Measurements from ENCODE around the gene CISH.
A peak's percentile ranks its signal among the peaks of the same experiment; 100 is the strongest.

The CISH gene

DNA sequence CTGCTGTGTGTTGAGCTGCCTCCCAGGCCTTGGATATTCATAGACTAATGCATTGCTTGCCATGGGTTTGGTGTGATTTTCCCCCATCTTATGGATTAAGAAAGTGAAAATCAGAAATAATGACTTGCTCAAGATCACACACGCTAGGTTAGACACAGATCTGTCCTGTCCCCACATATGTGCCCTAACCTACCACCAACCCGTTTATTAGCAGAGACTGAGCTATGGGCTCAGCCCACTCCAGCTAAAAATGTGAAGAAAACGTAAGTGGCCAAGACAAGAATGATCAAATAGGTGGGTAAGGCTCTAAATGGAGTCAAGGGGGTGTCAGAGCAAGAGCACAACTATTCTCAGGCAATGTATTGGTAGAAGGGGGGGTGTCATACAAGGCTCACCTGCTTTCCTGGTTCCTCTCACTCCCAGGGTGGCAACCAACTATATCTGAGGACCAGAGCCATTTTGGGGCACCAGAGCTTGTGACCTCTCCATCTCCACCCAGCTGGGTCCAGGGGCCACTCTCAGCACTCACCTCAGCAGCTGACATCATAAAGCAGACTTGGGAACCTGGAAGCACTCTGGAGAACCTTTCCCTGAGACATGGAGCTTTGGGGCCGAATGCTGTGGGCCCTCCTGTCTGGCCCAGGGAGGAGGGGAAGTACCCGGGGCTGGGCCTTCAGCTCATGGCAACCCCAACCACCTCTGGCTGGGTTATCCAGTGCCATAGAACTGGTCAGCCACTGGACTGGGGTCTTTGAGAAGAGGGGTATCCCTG, 40.9 kb downstream of the CISH start:
- no peak for DNase-seq (ENCODE audit: low spot score)

DNA sequence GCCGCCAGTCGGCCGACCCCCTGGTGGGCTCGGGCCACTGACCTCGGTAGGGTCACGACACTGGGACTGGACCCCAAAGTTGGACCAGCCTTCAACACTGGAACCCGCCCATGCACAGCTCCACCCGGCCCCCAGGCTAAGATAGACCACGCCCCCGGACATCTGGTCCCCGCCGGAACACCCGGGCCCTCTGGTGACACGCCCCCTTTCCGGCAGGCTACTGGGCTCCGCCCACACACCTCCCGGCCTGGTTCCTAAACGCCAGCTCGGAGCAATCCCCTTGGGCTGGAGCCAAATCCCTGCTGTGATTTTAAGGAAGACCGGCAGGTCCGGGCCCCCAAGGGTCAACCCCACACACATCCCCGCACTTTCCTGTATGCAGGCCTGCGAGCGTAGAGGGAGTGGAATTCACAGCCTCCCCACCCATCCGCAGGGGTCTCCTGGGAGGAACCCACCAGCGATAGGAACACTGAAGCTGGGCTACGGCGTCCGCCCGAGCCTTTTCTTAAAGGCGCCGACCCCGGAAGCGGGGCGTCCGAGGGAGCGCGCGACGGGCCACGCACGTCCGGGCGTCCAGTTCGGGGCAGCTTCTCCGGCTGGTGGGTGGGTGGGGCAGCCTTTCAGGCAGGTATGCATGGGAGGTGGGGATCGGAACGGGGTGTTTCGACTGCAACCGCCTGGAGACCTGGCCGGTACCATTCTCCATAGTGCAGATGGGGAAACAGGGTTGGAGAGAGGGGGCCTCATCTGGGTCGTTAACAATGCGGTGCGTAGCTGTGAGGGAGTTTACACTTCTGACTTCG, 42.4 kb downstream of the CISH start, which contains the start of gene HEMK1:
Gene HEMK1 (plus strand): TSS at position 576 of the 803 bp plus-strand sequence. CDS start 1,583 bp downstream, outside the sequence.
- DNase-seq (ENCODE audit: low spot score): peak; percentile 87

DNA sequence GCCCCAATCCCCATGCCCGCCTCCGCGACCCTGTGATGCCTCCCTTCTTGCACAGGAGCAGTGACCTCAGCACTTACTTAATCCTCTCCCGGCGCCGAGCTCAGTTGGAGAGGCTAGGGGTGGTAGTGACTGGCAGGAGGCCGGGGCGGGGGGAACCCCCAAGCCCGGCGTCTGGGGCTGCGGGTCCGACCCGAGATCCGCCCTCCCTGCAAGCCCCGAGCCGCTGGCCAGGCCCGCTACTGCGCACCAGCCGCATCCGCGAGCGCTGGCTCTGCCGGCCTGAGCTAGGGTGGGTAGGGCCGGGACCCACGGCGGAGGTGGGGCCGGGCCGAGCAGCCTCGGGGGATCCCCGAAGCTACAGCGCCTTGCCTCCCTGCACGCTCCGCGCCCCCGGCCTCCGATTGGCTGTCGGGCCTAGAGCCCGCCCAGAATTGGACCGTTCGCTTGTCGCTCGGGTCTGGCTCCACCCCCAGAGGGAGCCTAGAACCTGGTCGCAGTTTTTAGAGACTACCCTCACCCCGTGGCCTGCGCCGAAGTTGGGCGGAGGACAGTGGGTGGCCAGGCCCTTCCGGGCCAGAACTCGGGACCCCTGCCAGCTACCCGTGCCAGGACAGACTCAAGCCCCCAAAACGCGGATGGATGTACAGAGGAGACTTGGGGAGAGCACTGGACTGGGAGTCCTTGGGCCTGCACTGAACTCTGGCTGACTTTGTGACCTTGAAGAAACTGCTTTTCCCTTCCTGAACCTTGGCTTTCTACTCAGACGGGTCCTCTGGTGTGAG, 44.0 kb downstream of the CISH start, which contains the start of gene C3orf18:
Gene C3orf18 (minus strand): TSS at position 362 of the 782 bp plus-strand sequence. CDS start 2,048 bp downstream, outside the sequence.
- DNase-seq (ENCODE audit: low spot score): peak; percentile 87

DNA sequence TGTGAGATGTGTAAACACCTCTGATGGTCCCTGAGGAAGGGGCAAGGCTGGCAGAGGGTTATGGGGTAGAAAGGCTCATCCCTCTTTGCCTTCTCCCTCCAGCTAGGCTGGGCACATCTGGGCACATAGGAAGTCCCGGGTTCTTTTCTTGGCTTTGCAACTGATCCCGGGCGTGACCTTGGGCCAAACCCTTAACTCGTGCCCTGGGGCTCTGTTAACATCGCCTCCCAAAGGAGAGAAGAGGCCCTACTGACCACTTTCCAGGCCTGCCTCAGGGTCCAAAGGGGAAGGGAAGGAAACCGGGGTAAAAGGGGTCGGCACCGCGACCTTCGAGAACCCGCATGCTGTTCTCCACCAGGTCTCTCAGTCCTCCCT, 44.6 kb downstream of the CISH start:
- no peak for DNase-seq (ENCODE audit: low spot score)

DNA sequence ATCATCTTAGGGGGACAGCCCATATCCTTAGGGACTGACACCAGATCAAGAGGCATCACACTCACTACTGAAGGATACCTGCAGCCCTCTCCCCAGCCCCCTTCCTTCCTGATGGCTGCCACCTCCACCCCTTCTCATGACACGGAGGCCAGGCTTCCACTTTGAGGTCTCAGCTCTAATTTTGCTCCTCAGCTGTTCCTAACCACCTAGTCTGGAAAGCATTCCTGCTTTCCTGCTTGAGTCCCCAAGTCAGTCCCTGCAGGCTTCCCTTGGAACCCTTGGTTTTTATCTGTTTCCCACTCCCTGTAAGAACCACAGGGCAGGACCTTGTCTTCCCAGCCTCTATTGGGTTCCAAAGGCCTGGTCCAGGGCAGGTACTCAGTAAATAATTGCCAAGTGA, 47.3 kb downstream of the CISH start:
- DNase-seq (ENCODE audit: low spot score): no peak

DNA sequence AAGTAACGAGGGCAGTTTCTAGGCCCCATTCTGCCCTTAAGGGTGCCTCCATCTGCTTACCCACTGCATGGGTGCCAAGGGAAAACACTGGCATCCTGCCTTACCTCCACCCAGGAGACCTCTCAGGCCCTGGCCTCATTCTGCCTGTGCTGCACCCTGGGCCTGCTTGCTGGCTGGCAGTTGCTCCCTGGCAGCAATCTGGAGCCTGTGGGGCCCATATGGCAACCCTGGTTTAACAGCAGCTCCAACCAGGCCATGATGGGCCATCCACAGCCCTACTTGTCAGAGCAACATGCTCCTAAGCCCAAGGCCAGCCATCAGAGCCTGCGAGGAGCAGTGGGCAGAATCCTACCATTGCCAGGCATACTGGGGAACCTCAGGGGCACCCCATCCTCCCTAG, 47.7 kb downstream of the CISH start:
- no peak for DNase-seq (ENCODE audit: low spot score)

DNA sequence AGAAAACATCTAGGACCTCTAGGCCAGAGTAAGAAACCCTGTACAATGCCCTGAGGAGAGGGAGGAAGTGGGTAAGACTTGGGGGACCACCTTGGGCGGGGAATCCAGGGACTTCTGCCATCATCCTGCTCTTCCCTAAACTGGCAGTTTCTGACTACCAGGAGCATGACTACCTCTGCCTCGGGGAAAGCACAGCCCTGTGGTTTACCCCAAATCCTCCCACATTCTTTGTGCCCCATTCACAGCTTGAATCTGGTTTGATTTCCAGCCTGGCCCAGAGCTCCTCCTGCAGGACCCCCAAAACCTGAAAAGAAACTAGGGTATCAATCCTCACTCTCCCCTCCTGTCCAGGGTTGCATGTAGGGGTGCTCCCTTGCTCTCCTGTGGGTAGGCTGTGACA, 48.7 kb downstream of the CISH start:
- DNase-seq (ENCODE audit: low spot score): no peak

DNA sequence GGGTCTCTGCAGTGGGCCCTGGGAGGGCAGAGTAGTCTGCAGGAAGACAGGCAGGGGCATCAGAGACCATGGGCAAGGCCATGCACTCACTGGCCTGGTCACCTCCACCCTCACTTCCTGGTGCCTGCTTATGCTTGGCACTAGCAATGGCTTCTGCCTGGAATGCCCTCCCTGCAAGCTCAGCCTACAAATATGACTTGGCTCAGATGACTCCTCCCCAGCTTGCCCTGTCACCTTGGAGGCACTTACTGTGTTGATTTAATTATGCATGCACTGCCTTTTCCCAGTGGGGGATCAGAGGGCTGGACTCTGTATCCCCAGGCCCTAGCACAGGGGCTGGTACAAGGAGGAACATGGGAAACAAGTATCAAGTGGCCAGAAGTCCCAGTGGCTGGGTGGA, 51.9 kb downstream of the CISH start:
- DNase-seq (ENCODE audit: low spot score): no peak

DNA sequence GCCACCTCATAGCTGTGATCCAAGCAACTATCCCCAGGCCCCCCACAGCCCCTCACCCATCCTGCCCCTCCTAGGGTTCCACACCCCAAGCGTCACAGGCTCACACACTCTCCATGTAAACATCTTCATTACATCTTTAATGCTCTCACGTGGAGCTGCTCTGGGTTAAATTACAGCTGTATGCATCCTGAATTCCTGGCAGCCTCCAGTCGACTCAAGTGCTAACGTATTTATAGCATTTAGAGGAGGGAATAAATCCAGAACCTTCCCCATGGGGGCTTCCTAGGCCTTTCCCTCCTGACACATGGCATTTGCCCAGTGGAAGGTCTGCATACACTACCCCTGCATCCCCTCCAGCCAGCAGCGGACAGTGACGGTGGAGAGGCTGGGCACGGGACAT, 53.7 kb downstream of the CISH start:
- no peak for DNase-seq (ENCODE audit: low spot score)

DNA sequence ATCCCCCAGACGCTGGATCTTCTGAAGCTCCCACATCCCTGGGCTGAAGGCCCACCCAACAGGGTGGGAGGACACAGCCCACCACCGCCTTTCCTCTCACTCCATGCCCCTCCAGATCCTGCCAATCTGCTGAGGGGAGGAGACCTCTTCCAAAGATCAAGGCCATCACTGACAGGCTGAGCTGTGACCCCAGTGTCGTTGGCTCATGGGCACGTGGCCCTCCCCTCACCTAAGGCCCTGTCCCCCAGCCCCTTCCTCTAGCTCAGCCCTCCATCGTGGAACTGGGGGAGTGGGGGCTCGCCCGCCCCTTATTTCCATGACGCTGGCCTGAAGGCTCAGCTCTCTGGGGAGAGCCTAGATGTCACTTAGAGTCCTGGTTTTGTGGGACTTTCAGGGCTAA, 54.5 kb downstream of the CISH start:
- no peak for DNase-seq (ENCODE audit: low spot score)
